Smooth muscle cell (in vitro differentiated cells): ENCODE measurements around the gene CSNK1D. TPM values are rescaled to one million over a fixed set of nuclear protein-coding genes. Genes with fewer than 3 reads are reported as not detected.

Source experiments
- DNase-seq: peaks from one replicate; lab custom pipeline; 2025; ENCODE audit not compliant: unreplicated experiment; lab: John Stamatoyannopoulos, UW
- H2AFZ ChIP-seq: fragments of 200-600 bp; sonication (generic); 2 replicates; pipeline ENCODE4 v1.6.0; 2016; ENCODE audit warnings: antibody characterized with exemption, low read depth, mild to moderate bottlenecking
- H3F3A ChIP-seq: fragments of 200-600 bp; sonication (generic); 2 replicates; pipeline ENCODE4 v1.6.0; 2017; ENCODE audit warnings: antibody characterized with exemption, low read depth
- H3K27ac ChIP-seq: fragments of 200-600 bp; sonication (generic); 2 replicates; pipeline ENCODE4 v1.5.1; 2016; ENCODE audit warnings: low read depth, mild to moderate bottlenecking
- H3K27me3 ChIP-seq: fragments of 200-600 bp; sonication (generic); 2 replicates; pipeline ENCODE4 v1.6.1; 2016; ENCODE audit warnings: low read depth, mild to moderate bottlenecking
- H3K36me3 ChIP-seq: fragments of 200-600 bp; sonication (generic); 2 replicates; pipeline ENCODE4 v1.5.1; 2016; ENCODE audit warnings: low read depth
- H3K4me1 ChIP-seq: fragments of 200-600 bp; sonication (generic); 2 replicates; pipeline ENCODE4 v1.5.1; 2016; ENCODE audit warnings: low read depth
- H3K4me2 ChIP-seq: fragments of 200-600 bp; sonication (generic); 2 replicates; pipeline ENCODE4 v1.6.0; 2016; ENCODE audit warnings: mild to moderate bottlenecking
- H3K4me3 ChIP-seq: fragments of 200-600 bp; sonication (generic); 2 replicates; pipeline ENCODE4 v1.5.1; 2016; ENCODE audit warnings: mild to moderate bottlenecking
- H3K79me2 ChIP-seq: fragments of 200-600 bp; sonication (generic); 2 replicates; pipeline ENCODE4 v1.6.0; 2016; ENCODE audit warnings: low read depth, mild to moderate bottlenecking
- H3K9ac ChIP-seq: fragments of 200-600 bp; sonication (generic); 2 replicates; pipeline ENCODE4 v1.6.0; 2016; ENCODE audit warnings: low read depth
- H3K9me3 ChIP-seq: fragments of 200-600 bp; sonication (generic); replicated peaks from 2 replicates; pipeline ENCODE4 v1.5.1; 2016; ENCODE audit warnings: low read depth
- H4K20me1 ChIP-seq: fragments of 200-600 bp; sonication (generic); 2 replicates; pipeline ENCODE4 v1.6.0; 2016; ENCODE audit warnings: low read depth
- WGBS: methylation state at CpG from one replicate; pipeline ENCODE4 v1.1.7; 2016; ENCODE audit warnings: low lambda C conversion rate; 5-methylcytosine and 5-hydroxymethylcytosine counted together
- polyA plus RNA-seq: library from polyadenylated mRNA; unstranded; fragments of >200 nt; fragmentation: Nextera tagmentation; extraction: Ambion mirVana; gene quantifications from 2 replicates; pipeline ENCODE4 v1.2.1, GENCODE V29; 2016
- total RNA-seq: library from RNA; depleted of rRNA; stranded (reverse); fragments of >200 nt; gene quantifications from 2 replicates; pipeline ENCODE4 v1.2.3, GENCODE V29; 2014
- TF ChIP-seq, protein P1 (sequence below): fragments of 200-600 bp; sonication (generic); IDR thresholded peaks from 2 replicates; pipeline ENCODE4 v1.5.1; 2017; ENCODE audit warnings: borderline replicate concordance, mild to moderate bottlenecking, antibody characterized with exemption; ENCODE audit not compliant: insufficient read depth, poor library complexity, severe bottlenecking

The CSNK1D gene
- total and polyA plus RNA-seq, 2 experiments from 2014 or later = 51.6 to 135 TPM

DNA sequence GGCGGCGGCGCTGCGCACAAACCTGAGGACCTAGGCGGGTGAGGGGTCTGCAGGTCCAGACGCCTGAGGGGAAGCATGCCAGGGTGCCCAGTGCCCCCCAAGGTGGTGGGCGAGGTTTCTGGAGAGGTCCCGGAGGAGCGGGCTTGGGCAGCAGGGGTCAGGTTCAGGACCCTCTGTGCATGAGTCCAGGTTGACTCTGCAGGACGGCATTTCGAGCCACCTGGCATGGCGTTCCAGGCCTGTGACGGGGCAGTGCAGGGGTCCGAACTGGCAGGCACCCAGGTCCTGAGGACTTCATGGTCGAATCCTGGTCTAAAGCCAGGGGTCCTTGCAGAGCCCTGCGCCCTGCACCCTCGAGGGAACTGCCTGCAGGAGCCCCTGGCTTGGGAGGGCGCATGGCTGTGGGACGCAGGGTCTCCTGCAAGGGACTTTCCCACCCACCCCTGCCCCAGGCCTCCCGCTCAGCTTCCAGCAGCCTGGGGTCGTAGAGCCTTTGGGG is 41.1 kb downstream of the CSNK1D start:
- Histone ChIP-seq H3K27me3 (no peaks in the 10 kb centered on the region), H3F3A (no peaks in the 10 kb centered on the region), H3K9ac (no peak overlapping the region), H2AFZ (no peak overlapping the region), H3K4me2 (peak overlapping the region; percentile 98), H3K9me3 (no peaks in the 10 kb centered on the region), H3K79me2 (peaks cover 83% of the 10 kb centered on the region), H4K20me1 (peaks cover 84% of the 10 kb centered on the region), H3K27ac (peak overlapping the region; percentile 7), H3K36me3 (no peaks in the 10 kb centered on the region), H3K4me1 (peaks cover 20% of the 10 kb centered on the region), H3K4me3 (peak overlapping the region; percentile 79)
- WGBS = 88% methylated on average over 21 of the region's 21 CpGs
- no peak for DNase-seq
- TF ChIP-seq, protein P1, sequence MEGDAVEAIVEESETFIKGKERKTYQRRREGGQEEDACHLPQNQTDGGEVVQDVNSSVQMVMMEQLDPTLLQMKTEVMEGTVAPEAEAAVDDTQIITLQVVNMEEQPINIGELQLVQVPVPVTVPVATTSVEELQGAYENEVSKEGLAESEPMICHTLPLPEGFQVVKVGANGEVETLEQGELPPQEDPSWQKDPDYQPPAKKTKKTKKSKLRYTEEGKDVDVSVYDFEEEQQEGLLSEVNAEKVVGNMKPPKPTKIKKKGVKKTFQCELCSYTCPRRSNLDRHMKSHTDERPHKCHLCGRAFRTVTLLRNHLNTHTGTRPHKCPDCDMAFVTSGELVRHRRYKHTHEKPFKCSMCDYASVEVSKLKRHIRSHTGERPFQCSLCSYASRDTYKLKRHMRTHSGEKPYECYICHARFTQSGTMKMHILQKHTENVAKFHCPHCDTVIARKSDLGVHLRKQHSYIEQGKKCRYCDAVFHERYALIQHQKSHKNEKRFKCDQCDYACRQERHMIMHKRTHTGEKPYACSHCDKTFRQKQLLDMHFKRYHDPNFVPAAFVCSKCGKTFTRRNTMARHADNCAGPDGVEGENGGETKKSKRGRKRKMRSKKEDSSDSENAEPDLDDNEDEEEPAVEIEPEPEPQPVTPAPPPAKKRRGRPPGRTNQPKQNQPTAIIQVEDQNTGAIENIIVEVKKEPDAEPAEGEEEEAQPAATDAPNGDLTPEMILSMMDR = no peak

- H3K4me1 ChIP-seq = peaks cover 20% of the 10 kb centered on the region
- no peaks in the 10 kb centered on the region for H3K9me3 ChIP-seq
- DNase-seq = peak; percentile 63
- peak overlapping the region; percentile 7 for H3K27ac ChIP-seq
- H3F3A ChIP-seq = no peaks in the 10 kb centered on the region
- peak overlapping the region; percentile 79 for H3K4me3 ChIP-seq
- H3K36me3 ChIP-seq = no peaks in the 10 kb centered on the region
- H2AFZ ChIP-seq = no peak overlapping the region
- TF ChIP-seq, protein P1 = no peak
- H3K79me2 ChIP-seq = peaks cover 79% of the 10 kb centered on the region
- no peaks in the 10 kb centered on the region for H3K27me3 ChIP-seq
- H3K4me2 ChIP-seq = peak overlapping the region; percentile 98
- peak overlapping the region; percentile 78 for H3K9ac ChIP-seq
- WGBS = 6% methylated on average over 34 of the region's 42 CpGs
- peaks cover 78% of the 10 kb centered on the region for H4K20me1 ChIP-seq
Observed at GRCh38 chr17:82231562-82232321, 41.8 kb downstream of the CSNK1D start.

DNA sequence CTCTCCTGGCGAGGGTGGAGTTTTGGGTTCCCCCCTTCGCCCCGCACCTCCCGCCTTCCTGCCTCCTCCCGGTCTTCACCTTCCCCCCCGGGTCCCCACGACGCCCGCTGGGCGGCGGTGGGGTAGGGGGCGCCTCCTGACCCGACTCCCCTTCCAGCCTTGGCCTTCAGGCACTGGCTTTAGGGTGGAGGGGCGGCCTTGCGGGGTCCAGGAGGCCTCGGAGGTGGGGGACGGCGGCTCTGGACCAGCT is 42.3 kb downstream of the CSNK1D start:
- no peak for DNase-seq
- H3K9me3 ChIP-seq = no peaks in the 10 kb centered on the region
- H3K79me2 ChIP-seq = peaks cover 73% of the 10 kb centered on the region
- peak overlapping the region; percentile 7 for H3K27ac ChIP-seq
- WGBS = 2% methylated on average over 10 of the region's 18 CpGs
- H3K9ac ChIP-seq = peak overlapping the region; percentile 78
- H2AFZ ChIP-seq = no peak overlapping the region
- TF ChIP-seq, protein P1 = no peak
- peak overlapping the region; percentile 98 for H3K4me2 ChIP-seq
- H4K20me1 ChIP-seq = peaks cover 73% of the 10 kb centered on the region
- H3K36me3 ChIP-seq = no peaks in the 10 kb centered on the region
- H3K27me3 ChIP-seq = no peaks in the 10 kb centered on the region
- peaks cover 20% of the 10 kb centered on the region for H3K4me1 ChIP-seq
- H3K4me3 ChIP-seq = peak overlapping the region; percentile 79
- no peaks in the 10 kb centered on the region for H3F3A ChIP-seq
